LNCAP (cell line): Measurements from ENCODE around the gene RUNX3.

ENCODE experiments used
- CTCF ChIP-seq: fragments of 450-650 bp; IDR thresholded peaks from 2 replicates; pipeline ENCODE4 v1.5.1; 2017; ENCODE audit warnings: mild to moderate bottlenecking

Gene RUNX3

DNA sequence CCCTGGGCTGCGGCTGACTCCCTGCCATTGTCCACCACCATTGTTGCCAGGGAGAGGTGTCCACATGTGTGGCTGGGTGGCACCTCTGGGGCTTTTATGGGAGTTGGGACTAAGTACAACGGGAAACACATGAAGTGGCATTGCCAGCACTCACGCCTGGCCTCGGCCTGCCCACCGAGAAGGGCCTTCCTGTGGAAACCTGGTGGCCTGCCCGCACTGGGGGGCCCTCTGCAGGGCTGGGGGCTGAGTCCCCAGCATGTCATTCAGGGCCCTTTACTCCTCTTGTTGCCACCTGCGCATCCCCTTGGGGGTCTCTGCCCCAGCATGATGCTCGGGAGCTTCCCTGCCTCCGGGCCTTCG is 35.5 kb upstream of the RUNX3 start:
- no peak for TF ChIP-seq CTCF

- TF ChIP-seq CTCF, result no peak
Observed at GRCh38 chr1:24964811-24965570, 34.9 kb upstream of the RUNX3 start.

- TF ChIP-seq CTCF, result no peak
Observed at GRCh38 chr1:24963943-24964693, 34.0 kb upstream of the RUNX3 start.

DNA sequence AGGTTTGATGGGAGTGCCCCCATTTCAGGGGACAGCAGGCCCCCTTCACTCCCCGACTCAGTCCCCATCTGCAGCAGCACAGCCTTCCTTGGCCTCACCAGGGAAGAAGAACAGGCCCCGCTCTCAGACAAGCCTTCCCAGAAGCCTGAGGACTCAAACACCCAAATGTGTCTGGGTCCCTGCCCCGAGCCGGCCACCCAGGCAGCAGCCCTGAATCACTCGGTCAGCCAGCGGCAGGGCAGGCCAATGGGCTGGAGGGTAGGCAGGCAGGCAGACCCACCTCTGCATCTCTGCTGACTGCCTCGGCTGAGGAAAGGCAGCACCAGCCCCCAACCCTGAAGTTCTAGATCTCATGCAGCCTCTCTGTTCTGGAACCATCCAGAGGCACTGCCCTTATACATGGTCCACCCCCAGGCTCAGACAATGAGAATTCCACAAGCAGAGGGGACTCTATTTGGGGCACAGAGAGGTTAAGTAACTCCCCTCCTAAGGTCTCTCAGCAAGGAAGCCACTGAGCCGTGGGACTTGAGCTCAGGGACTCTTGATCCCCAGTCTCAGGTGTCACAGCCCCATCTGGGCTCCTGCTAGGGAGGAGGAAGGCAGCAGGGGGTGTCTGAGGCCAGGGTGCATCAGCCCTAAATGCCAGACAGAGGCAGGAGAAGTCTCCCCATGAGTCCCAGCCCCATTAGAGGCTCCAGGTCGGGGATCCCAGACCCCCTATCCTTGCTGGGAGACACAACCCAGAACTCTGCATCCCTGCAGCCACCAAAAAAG is 33.2 kb upstream of the RUNX3 start:
- TF ChIP-seq CTCF, result no peak

DNA sequence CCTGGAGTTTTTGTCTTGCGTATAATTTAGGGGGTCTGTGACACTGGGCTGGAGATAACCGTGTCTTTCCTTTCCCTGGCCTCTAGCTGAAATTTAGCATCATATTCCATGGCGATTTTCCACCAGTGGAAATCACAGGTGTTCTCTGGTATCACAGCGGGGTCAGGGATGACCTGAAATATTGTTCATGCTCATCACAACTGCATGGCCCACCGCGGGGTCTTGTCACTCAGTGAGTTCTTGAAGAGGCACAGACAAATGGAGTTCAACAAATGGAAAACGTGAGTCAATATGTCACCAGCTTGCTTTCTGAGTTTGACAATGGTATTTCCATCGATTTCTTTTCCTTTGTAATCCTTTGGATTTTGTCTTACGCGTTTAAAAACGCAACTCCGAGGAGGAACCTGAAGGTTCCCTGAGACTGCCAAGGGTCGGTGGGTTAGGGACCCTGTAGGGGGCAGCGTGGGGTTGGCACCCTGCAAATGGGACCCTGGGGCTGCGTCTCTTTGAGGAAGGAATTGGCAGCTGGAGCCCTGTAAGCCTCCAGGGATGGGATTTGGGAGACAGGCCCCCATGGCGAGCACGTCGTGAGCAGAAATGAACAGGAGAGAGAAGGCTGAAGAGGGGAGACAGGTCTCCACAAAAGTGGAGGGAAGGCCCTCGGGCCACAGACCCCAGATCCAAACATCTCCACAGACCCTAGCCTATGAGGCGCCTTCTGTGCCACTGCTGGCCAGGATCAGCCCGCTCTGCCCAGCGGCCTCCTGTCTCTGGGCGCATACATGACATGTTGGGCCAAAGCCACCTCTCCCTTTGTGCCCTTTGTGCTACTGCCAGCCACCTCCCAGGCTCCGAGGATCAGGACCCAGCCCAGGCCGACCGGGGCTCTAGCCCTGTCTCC is 32.1 kb upstream of the RUNX3 start:
- no peak for TF ChIP-seq CTCF

- TF ChIP-seq CTCF, result no peak
Observed at GRCh38 chr1:24961334-24961733, 31.3 kb upstream of the RUNX3 start.
